HL-60 (cell line): Measurements from ENCODE around the gene HPF1.

Experiments
- DNase-seq, 2 experiments: peaks; one replicate each; pipeline ENCODE4 v3.0.0-alpha.2; 2010 to 2020; ENCODE audit warnings: low read depth in 1 of 2, low spot score in 1 of 2
- H3K27ac ChIP-seq: fragments of 250-450 bp; sonication (Bioruptor Pico); replicated peaks from 2 replicates; pipeline ENCODE4 v1.5.1; 2020; ENCODE audit warnings: mild to moderate bottlenecking, moderate library complexity
- H3K27me3 ChIP-seq: fragments of 250-450 bp; sonication (Bioruptor Pico); 2 replicates; pipeline ENCODE4 v1.5.1; 2021; ENCODE audit warnings: mild to moderate bottlenecking, moderate library complexity; ENCODE audit not compliant: insufficient read depth, poor library complexity, severe bottlenecking
- H3K4me3 ChIP-seq: replicated peaks from 2 replicates; pipeline ENCODE4 v1.5.1; 2011; ENCODE audit warnings: mild to moderate bottlenecking, control low read depth, low read length; ENCODE audit not compliant: insufficient read depth
- CTCF ChIP-seq: IDR thresholded peaks from one replicate; pipeline ENCODE4 v1.5.1; 2011; ENCODE audit warnings: low read length, control low read depth, inconsistent platforms; ENCODE audit not compliant: insufficient read depth
- GABPA ChIP-seq: IDR thresholded peaks from 2 replicates; pipeline ENCODE4 v1.6.1; 2012; ENCODE audit warnings: low read depth
- POLR2AphosphoS5 ChIP-seq: IDR thresholded peaks from 2 replicates; pipeline ENCODE4 v1.6.1; 2012; ENCODE audit warnings: low read depth
- SPI1 ChIP-seq: IDR thresholded peaks from 2 replicates; pipeline ENCODE4 v1.6.1; 2012; ENCODE audit warnings: low read depth, mild to moderate bottlenecking, borderline replicate concordance
- TF ChIP-seq, protein P1 (sequence below): IDR thresholded peaks from 2 replicates; pipeline ENCODE4 v1.6.1; 2012; ENCODE audit warnings: low read depth; ENCODE audit not compliant: insufficient replicate concordance

The HPF1 gene

DNA sequence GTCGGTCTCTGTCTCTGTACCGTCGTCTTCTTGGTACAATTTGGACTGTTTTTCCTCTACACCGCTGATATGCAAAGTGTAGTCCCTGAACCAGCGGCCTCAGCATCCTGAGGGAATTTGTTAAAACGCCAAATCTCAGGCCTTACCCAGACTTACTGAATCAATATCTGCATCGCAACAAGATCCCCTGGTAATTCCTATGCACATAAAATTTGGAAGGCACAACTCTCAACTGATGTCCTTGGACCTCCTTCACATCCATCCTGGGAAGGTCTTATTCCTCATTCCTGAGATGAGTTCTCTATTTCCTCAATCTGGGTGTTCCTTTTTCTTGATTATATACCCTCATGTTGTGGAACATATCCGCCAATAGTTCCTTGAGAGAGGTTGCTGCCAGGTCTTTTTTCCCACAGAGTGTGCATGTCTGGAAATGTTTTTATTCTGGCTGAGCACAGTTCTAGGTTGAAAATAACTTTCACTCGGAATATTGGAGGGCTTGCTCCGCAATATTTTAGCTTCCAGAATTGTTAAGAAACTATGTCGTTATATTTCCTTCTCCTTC lies 738 bp upstream of the HPF1 start:
- DNase-seq, result no peak
- Histone ChIP-seq H3K4me3 (no peak overlapping the region), H3K27ac (no peak overlapping the region), H3K27me3 (no peaks in the 10 kb centered on the region)
- TF ChIP-seq SPI1 (no peak), GABPA (no peak), POLR2AphosphoS5 (no peak), CTCF (no peak)
- TF ChIP-seq, protein P1, sequence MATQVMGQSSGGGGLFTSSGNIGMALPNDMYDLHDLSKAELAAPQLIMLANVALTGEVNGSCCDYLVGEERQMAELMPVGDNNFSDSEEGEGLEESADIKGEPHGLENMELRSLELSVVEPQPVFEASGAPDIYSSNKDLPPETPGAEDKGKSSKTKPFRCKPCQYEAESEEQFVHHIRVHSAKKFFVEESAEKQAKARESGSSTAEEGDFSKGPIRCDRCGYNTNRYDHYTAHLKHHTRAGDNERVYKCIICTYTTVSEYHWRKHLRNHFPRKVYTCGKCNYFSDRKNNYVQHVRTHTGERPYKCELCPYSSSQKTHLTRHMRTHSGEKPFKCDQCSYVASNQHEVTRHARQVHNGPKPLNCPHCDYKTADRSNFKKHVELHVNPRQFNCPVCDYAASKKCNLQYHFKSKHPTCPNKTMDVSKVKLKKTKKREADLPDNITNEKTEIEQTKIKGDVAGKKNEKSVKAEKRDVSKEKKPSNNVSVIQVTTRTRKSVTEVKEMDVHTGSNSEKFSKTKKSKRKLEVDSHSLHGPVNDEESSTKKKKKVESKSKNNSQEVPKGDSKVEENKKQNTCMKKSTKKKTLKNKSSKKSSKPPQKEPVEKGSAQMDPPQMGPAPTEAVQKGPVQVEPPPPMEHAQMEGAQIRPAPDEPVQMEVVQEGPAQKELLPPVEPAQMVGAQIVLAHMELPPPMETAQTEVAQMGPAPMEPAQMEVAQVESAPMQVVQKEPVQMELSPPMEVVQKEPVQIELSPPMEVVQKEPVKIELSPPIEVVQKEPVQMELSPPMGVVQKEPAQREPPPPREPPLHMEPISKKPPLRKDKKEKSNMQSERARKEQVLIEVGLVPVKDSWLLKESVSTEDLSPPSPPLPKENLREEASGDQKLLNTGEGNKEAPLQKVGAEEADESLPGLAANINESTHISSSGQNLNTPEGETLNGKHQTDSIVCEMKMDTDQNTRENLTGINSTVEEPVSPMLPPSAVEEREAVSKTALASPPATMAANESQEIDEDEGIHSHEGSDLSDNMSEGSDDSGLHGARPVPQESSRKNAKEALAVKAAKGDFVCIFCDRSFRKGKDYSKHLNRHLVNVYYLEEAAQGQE, result no peak

- Histone ChIP-seq H3K27me3 (no peaks in the 10 kb centered on the region), H3K4me3 (peak overlapping the region; percentile 65), H3K27ac (peak overlapping the region; percentile 73)
- TF ChIP-seq SPI1, result no peak
- TF ChIP-seq CTCF, result no peak
- TF ChIP-seq GABPA, result no peak
- TF ChIP-seq, protein P1, result no peak
- no peak for DNase-seq
Measured at GRCh38 chr4:169756971-169757574, 671 bp downstream of the HPF1 start.

DNA sequence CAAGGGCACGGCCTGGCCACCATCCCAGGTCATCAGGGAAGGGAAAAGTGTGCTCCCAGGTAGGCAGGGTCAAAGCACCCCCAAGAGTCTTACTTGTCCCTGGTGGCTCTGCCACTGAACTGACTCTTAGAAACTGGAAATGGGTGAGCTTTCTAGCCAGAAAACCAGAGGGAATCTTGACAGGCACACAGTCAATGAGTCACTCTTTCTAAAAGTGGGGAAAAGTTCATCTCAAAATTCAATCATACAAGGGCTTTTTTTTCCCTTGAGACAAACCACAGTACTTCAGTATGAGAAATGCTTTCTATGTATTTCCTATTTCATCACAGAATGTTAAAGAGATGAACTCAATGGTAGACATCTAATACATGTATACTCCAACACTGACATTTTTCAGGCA lies 12.5 kb downstream of the HPF1 start:
- TF ChIP-seq, protein P1, result no peak
- no peak for TF ChIP-seq POLR2AphosphoS5
- no peak for TF ChIP-seq CTCF
- no peak for TF ChIP-seq SPI1
- no peak for TF ChIP-seq GABPA
- Histone ChIP-seq H3K27ac (no peak overlapping the region), H3K27me3 (no peaks in the 10 kb centered on the region), H3K4me3 (no peak overlapping the region)
- DNase-seq, result no peak
